ENCODE results near the gene ATF7IP2. TPM values are rescaled to one million over a fixed set of nuclear protein-coding genes. Genes with fewer than 3 reads are reported as not detected.

ATF7IP2 gene
- total and polyA plus RNA-seq, 2 of the 13 experiments (the other 11 are each of a cell fraction or from before 2014, with no cell fraction given): 117 to 217 TPM

- TF ChIP-seq ZNF543 (CRISPR knock-in tag; IDR thresholded peaks at IDR 0.05) (no peak), ZBTB49 (CRISPR knock-in tag; IDR thresholded peaks at IDR 0.05; ENCODE audit: borderline replicate concordance) (no peak), TP53 (CRISPR knock-in tag; conservative IDR thresholded peaks at IDR 0.05) (no peak), ZFAT (CRISPR knock-in tag; conservative IDR thresholded peaks at IDR 0.05) (no peak), ZNF75D (CRISPR knock-in tag; IDR thresholded peaks at IDR 0.05; ENCODE audit: borderline replicate concordance) (no peak), ZNF761 (CRISPR knock-in tag; conservative IDR thresholded peaks at IDR 0.05) (no peak), FIP1L1 (IDR thresholded peaks at IDR 0.05; ENCODE audit: borderline replicate concordance, insufficient read depth, low read depth, low read length) (no peak)
- TF ChIP-seq, protein P1, sequence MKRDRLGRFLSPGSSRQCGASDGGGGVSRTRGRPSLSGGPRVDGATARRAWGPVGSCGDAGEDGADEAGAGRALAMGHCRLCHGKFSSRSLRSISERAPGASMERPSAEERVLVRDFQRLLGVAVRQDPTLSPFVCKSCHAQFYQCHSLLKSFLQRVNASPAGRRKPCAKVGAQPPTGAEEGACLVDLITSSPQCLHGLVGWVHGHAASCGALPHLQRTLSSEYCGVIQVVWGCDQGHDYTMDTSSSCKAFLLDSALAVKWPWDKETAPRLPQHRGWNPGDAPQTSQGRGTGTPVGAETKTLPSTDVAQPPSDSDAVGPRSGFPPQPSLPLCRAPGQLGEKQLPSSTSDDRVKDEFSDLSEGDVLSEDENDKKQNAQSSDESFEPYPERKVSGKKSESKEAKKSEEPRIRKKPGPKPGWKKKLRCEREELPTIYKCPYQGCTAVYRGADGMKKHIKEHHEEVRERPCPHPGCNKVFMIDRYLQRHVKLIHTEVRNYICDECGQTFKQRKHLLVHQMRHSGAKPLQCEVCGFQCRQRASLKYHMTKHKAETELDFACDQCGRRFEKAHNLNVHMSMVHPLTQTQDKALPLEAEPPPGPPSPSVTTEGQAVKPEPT (CRISPR knock-in tag; IDR thresholded peaks at IDR 0.05; ENCODE audit: low read depth): no peak
Observed at GRCh38 chr16:10490141-10490540, 104.3 kb downstream of the ATF7IP2 start (continued).

GRCh38 chr16:10493276-10493675 is 107.4 kb downstream of the ATF7IP2 start:
- Histone ChIP-seq H3K27me3 (ENCODE audit: control insufficient read depth in 1 of 2, insufficient read depth in 2 of 2, low read length in 2 of 2) (0 out of 5 replicates have a peak, but pooled peaks cover 0 to 4% of the 10 kb centered on the region in 2 experiments), H3K79me2 (ENCODE audit: insufficient read depth, low read length) (no peaks in the 10 kb centered on the region), H2AFZ (ENCODE audit: low read length) (no peak overlapping the region), H3K27ac (ENCODE audit: extremely low read length, insufficient read depth, low read length) (no peak overlapping the region), H3K4me3 (replicated peaks in 1 of 3; ENCODE audit: insufficient read depth in 1 of 3, low read depth in 2 of 3, low read length in 3 of 3) (no peak overlapping the region), H3K4me2 (ENCODE audit: low read depth, low read length) (no peak overlapping the region), H4K20me1 (ENCODE audit: insufficient read depth, low read length) (no peaks in the 10 kb centered on the region), H3K9ac (ENCODE audit: insufficient read depth, low read depth, low read length) (no peak overlapping the region), H3K4me1 (ENCODE audit: insufficient read depth, low read length) (peaks cover 5% of the 10 kb centered on the region; the same call in 1 of the 2 replicates), H3K36me3 (replicated peaks in 1 of 2; ENCODE audit: control insufficient read depth in 1 of 2, insufficient read depth in 2 of 2, low read length in 2 of 2) (no peaks in the 10 kb centered on the region), H3K9me3 (ENCODE audit: low read length) (peaks cover 14% of the 10 kb centered on the region; the same call in 1 of the 2 replicates)
- ATAC-seq (no peak), DNase-seq (ENCODE audit: low spot score) (no peak), FAIRE-seq (no peak)
- ChIA-PET CTCF (ENCODE audit: low intra/inter-chr PET ratio, low total read pairs) (no interaction called here), POLR2A (no interaction called here)
- no peak for TF ChIP-seq NPAS2 (CRISPR knock-in tag; IDR thresholded peaks at IDR 0.05; ENCODE audit: borderline replicate concordance)
- no peak for TF ChIP-seq ZNF652 (CRISPR knock-in tag; IDR thresholded peaks at IDR 0.05; ENCODE audit: borderline replicate concordance, low read depth)
- TF ChIP-seq ZNF34 (CRISPR knock-in tag; IDR thresholded peaks at IDR 0.05; ENCODE audit: borderline replicate concordance): no peak
- no TSS peak for BruUV-seq (replicated peaks)
- WGBS (ENCODE audit: low lambda C conversion rate): 61% methylated on average over 8 of the region's 8 CpGs
- intact Hi-C loops (cut with micrococcal nuclease; ENCODE audit: unreplicated experiment): no loop called here
- in situ Hi-C loops (cut with HindIII; ENCODE audit: extremely low pct_ligation_motif_present, low pct_unique_long_range_greater_than_20kb): no loop called here
